Measurements from ENCODE around the gene KCNAB1. TPM values are rescaled to one million over a fixed set of nuclear protein-coding genes. Genes with fewer than 3 reads are reported as not detected.

The KCNAB1 gene
- total RNA-seq, 2 donors from 2014 or later: 0.49 to 0.81 TPM

DNA sequence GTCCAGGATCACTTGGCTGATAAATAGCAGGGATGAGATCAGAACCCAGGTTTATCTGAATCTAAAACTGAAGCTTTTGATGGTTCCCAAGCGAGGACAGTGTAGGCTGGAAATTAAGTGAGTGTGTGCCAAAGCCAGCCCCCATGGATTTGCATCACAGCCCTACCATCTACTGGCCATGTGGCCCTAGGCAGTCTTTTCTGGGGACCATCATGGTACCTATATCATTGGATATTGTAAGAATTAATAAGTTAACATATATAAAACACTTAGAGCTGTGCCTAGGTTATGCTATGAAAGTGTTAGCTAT is 467.3 kb downstream of the KCNAB1 start:
- H3K9me3 ChIP-seq (ENCODE audit: control insufficient read depth, low read length): no peaks in the 10 kb centered on the region
- H3K27ac ChIP-seq (ENCODE audit: low read depth, low read length): no peak overlapping the region
- no peak overlapping the region for H3K4me3 ChIP-seq (ENCODE audit: low read length)
- H3K4me1 ChIP-seq (ENCODE audit: control insufficient read depth, insufficient read depth, low read length): no peaks in the 10 kb centered on the region
- no peaks in the 10 kb centered on the region for H3K4me1 Mint-ChIP-seq
- H3K9ac ChIP-seq (ENCODE audit: extremely low read depth, low read length, poor library complexity, severe bottlenecking): no peak overlapping the region
- TF ChIP-seq, protein P1, sequence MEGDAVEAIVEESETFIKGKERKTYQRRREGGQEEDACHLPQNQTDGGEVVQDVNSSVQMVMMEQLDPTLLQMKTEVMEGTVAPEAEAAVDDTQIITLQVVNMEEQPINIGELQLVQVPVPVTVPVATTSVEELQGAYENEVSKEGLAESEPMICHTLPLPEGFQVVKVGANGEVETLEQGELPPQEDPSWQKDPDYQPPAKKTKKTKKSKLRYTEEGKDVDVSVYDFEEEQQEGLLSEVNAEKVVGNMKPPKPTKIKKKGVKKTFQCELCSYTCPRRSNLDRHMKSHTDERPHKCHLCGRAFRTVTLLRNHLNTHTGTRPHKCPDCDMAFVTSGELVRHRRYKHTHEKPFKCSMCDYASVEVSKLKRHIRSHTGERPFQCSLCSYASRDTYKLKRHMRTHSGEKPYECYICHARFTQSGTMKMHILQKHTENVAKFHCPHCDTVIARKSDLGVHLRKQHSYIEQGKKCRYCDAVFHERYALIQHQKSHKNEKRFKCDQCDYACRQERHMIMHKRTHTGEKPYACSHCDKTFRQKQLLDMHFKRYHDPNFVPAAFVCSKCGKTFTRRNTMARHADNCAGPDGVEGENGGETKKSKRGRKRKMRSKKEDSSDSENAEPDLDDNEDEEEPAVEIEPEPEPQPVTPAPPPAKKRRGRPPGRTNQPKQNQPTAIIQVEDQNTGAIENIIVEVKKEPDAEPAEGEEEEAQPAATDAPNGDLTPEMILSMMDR (conservative IDR thresholded peaks at IDR 0.05): no peak
- H3K27me3 ChIP-seq (ENCODE audit: control insufficient read depth, insufficient read depth, low read length, poor library complexity, severe bottlenecking): no peaks in the 10 kb centered on the region
- no peaks in the 10 kb centered on the region for H3K36me3 Mint-ChIP-seq (ENCODE audit: low read depth)
- no peak overlapping the region for H3K4me3 Mint-ChIP-seq
- no peak overlapping the region for H3K27ac Mint-ChIP-seq
- no peaks in the 10 kb centered on the region for H3K36me3 ChIP-seq (ENCODE audit: control insufficient read depth, insufficient read depth, low read length)
- H3K9me3 Mint-ChIP-seq: peaks cover 4% of the 10 kb centered on the region
- no peaks in the 10 kb centered on the region for H3K27me3 Mint-ChIP-seq (ENCODE audit: insufficient read depth)
- WGBS, 2 experiments (ENCODE audit: insufficient coverage in 1 of 2, insufficient read length in 1 of 2): 0% methylated on average over 1 of the region's 1 CpG; no CpG with 5 or more reads in 1 of the 2 experiments
- DNase-seq: no peak

Other genes starting within 250 kb of the KCNAB1 start
- 100 to 1,000 TPM; 112 to 138 TPM for gene GMPS, start 249.9 kb upstream of the KCNAB1 start, total RNA-seq

Measured in endodermal cell (in vitro differentiated cells).